HepG2 (cell line): ENCODE measurements around the gene TXNDC16. TPM values are rescaled to one million over a fixed set of nuclear protein-coding genes. Genes with fewer than 3 reads are reported as not detected.

ENCODE experiments used
- ATAC-seq: fragments of 200-7000 bp; cut with Tn5 transposase; 3 replicates; pipeline ENCODE4 v1.9.1; 2020; ENCODE audit warnings: mild to moderate bottlenecking, moderate library complexity
- BruUV-seq: library from RNA; stranded (reverse); fragments of 400-500 nt; replicated peaks from 2 replicates; lab custom pipeline; 2021; lab: Mats Ljungman, UMichigan
- CTCF ChIA-PET: fragments of 300-600 bp; formaldehyde crosslinking; extraction: SDS; loops from one replicate; lab custom pipeline; 2021; ENCODE audit warnings: low total read pairs, inconsistent platforms, low intra/inter-chr PET ratio; lab: Yijun Ruan, JAX
- POLR2A ChIA-PET: fragments of 350-600 bp; sonication (Branson Sonifier 250); formaldehyde crosslinking; loops from one replicate; lab custom pipeline; 2020; ENCODE audit warnings: antibody characterized with exemption, inconsistent platforms; lab: Yijun Ruan, JAX
- DNase-seq: peaks from one replicate; pipeline ENCODE4 v3.0.0-alpha.2; 2015; ENCODE audit warnings: low spot score
- FAIRE-seq: peaks from 3 replicates; lab custom pipeline; 2011; peaks lifted over from hg19 to GRCh38; lab: Jason Lieb, UNC
- H2AFZ ChIP-seq: one replicate; pipeline ENCODE4 v1.6.1; 2011; ENCODE audit warnings: low read length, inconsistent platforms
- H3K27ac ChIP-seq: fragments of 300-600 bp; 3 replicates; pipeline ENCODE4 v1.8.0; 2011; ENCODE audit warnings: mixed run types, mild to moderate bottlenecking, mixed read lengths, low read length, inconsistent platforms; ENCODE audit not compliant: insufficient read depth; ENCODE audit errors: extremely low read length
- H3K27me3 ChIP-seq, 2 experiments: fragments of 200-600 bp in 1 of 2; 2 replicates in 1 of 2; 3 replicates in 1 of 2; pipeline versions ENCODE4 v1.6.0 to v1.8.0; 2011; ENCODE audit warnings: low read length in 2 of 2, mild to moderate bottlenecking in 2 of 2, moderate library complexity in 2 of 2, inconsistent platforms in 1 of 2; ENCODE audit not compliant: insufficient read depth in 2 of 2, control insufficient read depth in 1 of 2
- H3K36me3 ChIP-seq, 2 experiments: fragments of 200-600 bp in 1 of 2; replicated peaks in 1 of 2; 2 replicates in 1 of 2; 3 replicates in 1 of 2; pipeline versions ENCODE4 v1.5.1 to v1.8.0; 2011; ENCODE audit warnings: low read length in 2 of 2, inconsistent platforms in 1 of 2; ENCODE audit not compliant: insufficient read depth in 2 of 2, control insufficient read depth in 1 of 2
- H3K4me1 ChIP-seq: 2 replicates; pipeline ENCODE4 v1.5.1; 2012; ENCODE audit warnings: low read length, inconsistent platforms; ENCODE audit not compliant: insufficient read depth
- H3K4me2 ChIP-seq: 2 replicates; pipeline ENCODE4 v1.6.0; 2011; ENCODE audit warnings: low read depth, low read length, inconsistent platforms
- H3K4me3 ChIP-seq, 3 experiments: fragments of 200-600 bp in 1 of 3; sonication (generic), shearing (Covaris generic) in 1 of 3; replicated peaks in 1 of 3; 2 replicates each; pipeline ENCODE4 v1.5.1; 2011 to 2016; ENCODE audit warnings: low read length in 3 of 3, inconsistent platforms in 2 of 3, low read depth in 2 of 3, mild to moderate bottlenecking in 2 of 3, control low read depth in 1 of 3, mixed read lengths in 1 of 3; ENCODE audit not compliant: insufficient read depth in 1 of 3
- H3K79me2 ChIP-seq: one replicate; pipeline ENCODE4 v1.6.1; 2011; ENCODE audit warnings: low read length, inconsistent platforms; ENCODE audit not compliant: insufficient read depth
- H3K9ac ChIP-seq: 2 replicates; pipeline ENCODE4 v1.6.0; 2011; ENCODE audit warnings: mild to moderate bottlenecking, low read depth, low read length, inconsistent platforms; ENCODE audit not compliant: insufficient read depth
- H3K9me3 ChIP-seq: 2 replicates; pipeline ENCODE4 v1.5.1; 2012; ENCODE audit warnings: mild to moderate bottlenecking, low read length
- H4K20me1 ChIP-seq: 2 replicates; pipeline ENCODE4 v1.6.0; 2011; ENCODE audit warnings: inconsistent platforms, mild to moderate bottlenecking, low read length, moderate library complexity; ENCODE audit not compliant: insufficient read depth
- AFF4 ChIP-seq: sonication (generic); formaldehyde crosslinking; IDR thresholded peaks from 2 replicates; pipeline ENCODE4 v1.4.0; 2020; ENCODE audit warnings: missing genetic modification reagents
- AHR ChIP-seq: IDR thresholded peaks from 2 replicates; pipeline ENCODE4 v1.6.1; 2018; ENCODE audit warnings: missing genetic modification reagents, missing compliant biosample characterization
- GATA4 ChIP-seq: sonication (generic); IDR thresholded peaks from 2 replicates; pipeline ENCODE4 v1.6.1; 2016; ENCODE audit warnings: antibody characterized with exemption, low read depth, borderline replicate concordance
- HDAC6 ChIP-seq: fragments of 200-600 bp; sonication (generic); IDR thresholded peaks from 2 replicates; pipeline ENCODE4 v1.7.0; 2017; ENCODE audit warnings: mild to moderate bottlenecking, antibody characterized with exemption, low read length, low read depth
- HES4 ChIP-seq: sonication (generic); formaldehyde crosslinking; IDR thresholded peaks from 2 replicates; pipeline ENCODE4 v1.9.0; 2021; ENCODE audit warnings: mild to moderate bottlenecking, missing genetic modification reagents, borderline replicate concordance
- HIVEP1 ChIP-seq: sonication (generic); formaldehyde crosslinking; IDR thresholded peaks from 2 replicates; pipeline ENCODE4 v1.4.0; 2020; ENCODE audit warnings: mild to moderate bottlenecking, missing genetic modification reagents
- IKZF4 ChIP-seq: sonication (generic); formaldehyde crosslinking; IDR thresholded peaks from 2 replicates; pipeline ENCODE4 v1.5.1; 2020; ENCODE audit warnings: borderline replicate concordance, mild to moderate bottlenecking, low read depth, missing genetic modification reagents; ENCODE audit errors: not compliant biosample characterization
- KLF16 ChIP-seq, 2 experiments: sonication (generic) in 1 of 2; formaldehyde crosslinking in 1 of 2; IDR thresholded peaks; 2 replicates each; pipeline versions ENCODE4 v1.6.1 to v1.8.0; 2016 to 2023; ENCODE audit warnings: missing genetic modification reagents in 2 of 2, missing compliant biosample characterization in 1 of 2
- KLF9 ChIP-seq: IDR thresholded peaks from 2 replicates; pipeline ENCODE4 v1.6.1; 2016; ENCODE audit warnings: low read depth
- KMT2A ChIP-seq: sonication (generic); formaldehyde crosslinking; IDR thresholded peaks from 2 replicates; pipeline ENCODE4 v1.4.0; 2020; ENCODE audit warnings: missing genetic modification reagents
- MTA1 ChIP-seq: sonication (generic); formaldehyde crosslinking; IDR thresholded peaks from 2 replicates; pipeline ENCODE4 v1.4.0; 2020; ENCODE audit warnings: missing genetic modification reagents, mild to moderate bottlenecking, borderline replicate concordance
- NRL ChIP-seq: sonication (generic); formaldehyde crosslinking; IDR thresholded peaks from 2 replicates; pipeline ENCODE4 v1.5.0; 2020; ENCODE audit warnings: missing genetic modification reagents, mild to moderate bottlenecking, moderate library complexity, borderline replicate concordance
- POLR2A ChIP-seq, 2 experiments: IDR thresholded peaks; 2 replicates each; pipeline ENCODE4 v1.6.1; 2011; ENCODE audit warnings: low read depth in 2 of 2, low read length in 2 of 2, mild to moderate bottlenecking in 1 of 2, moderate library complexity in 1 of 2; ENCODE audit not compliant: insufficient read depth in 1 of 2
- TAF15 ChIP-seq: fragments of 200-400 bp; formaldehyde crosslinking; IDR thresholded peaks from one replicate; pipeline ENCODE4 v1.6.1; 2018; ENCODE audit warnings: mild to moderate bottlenecking, low read depth, low read length; ENCODE audit not compliant: poor library complexity, severe bottlenecking
- ZEB1 ChIP-seq: IDR thresholded peaks from 2 replicates; pipeline ENCODE4 v1.6.1; 2012; ENCODE audit warnings: mild to moderate bottlenecking, low read depth, inconsistent platforms; ENCODE audit not compliant: insufficient replicate concordance
- ZFP90 ChIP-seq: sonication (generic); formaldehyde crosslinking; IDR thresholded peaks from 2 replicates; pipeline ENCODE4 v1.8.0; 2022; ENCODE audit warnings: missing genetic modification reagents, mild to moderate bottlenecking, inconsistent platforms, borderline replicate concordance
- WGBS: methylation state at CpG from one replicate; pipeline ENCODE4 v1.1.6; 2017; ENCODE audit warnings: low lambda C conversion rate; 5-methylcytosine and 5-hydroxymethylcytosine counted together
- in situ Hi-C: cut with HindIII; loops from 2 replicates; pipeline ENCODE4 v1.10.0; 2017; ENCODE audit warnings: low pct_unique_long_range_greater_than_20kb; ENCODE audit not compliant: extremely low pct_ligation_motif_present
- intact Hi-C: fragments of 100-400 bp; cut with micrococcal nuclease; formaldehyde crosslinking; loops from one replicate; pipeline ENCODE4 v1.10.0; 2022; ENCODE audit not compliant: unreplicated experiment
- polyA plus RNA-seq, 8 experiments: library from polyadenylated mRNA; depleted of rRNA in 3 of 8; stranded (reverse) in 7 of 8; unstranded in 1 of 8; fragments of >200 nt; fragmentation: Illumina TruSeq in 4 of 8; extraction: Trizol in 4 of 8; gene quantifications; 2 replicates each; pipeline versions ENCODE4 v1.2.1 to v1.2.3, GENCODE V29; 2011 to 2016; ENCODE audit warnings: low read depth in 4 of 8, missing spikeins in 1 of 8, mixed read lengths in 1 of 8; ENCODE audit not compliant: insufficient read depth in 1 of 8
- total RNA-seq, 5 experiments: library from RNA; depleted of rRNA; stranded (reverse); fragments of >200 nt; fragmentation: Illumina TruSeq; extraction: Trizol; gene quantifications; 2 replicates each; pipeline ENCODE4 v1.2.3, GENCODE V29; 2016; ENCODE audit warnings: low read depth in 1 of 5

Gene TXNDC16
- total and polyA plus RNA-seq, 2 of the 13 experiments (the other 11 are each of a cell fraction or from before 2014, with no cell fraction given), result 4.6 to 6.2 TPM

- TF ChIP-seq AFF4 (CRISPR knock-in tag) (no peak), HES4 (no peak)
Measured at GRCh38 chr14:52550661-52551060, 1.6 kb downstream of the TXNDC16 start (continued).

- FAIRE-seq (no peak), DNase-seq (no peak), ATAC-seq (no peak)
- Histone ChIP-seq H3K4me2 (no peak overlapping the region), H3K9ac (no peak overlapping the region), H3K79me2 (peaks cover 8% of the 10 kb centered on the region), H3K27ac (no peak overlapping the region), H3K4me1 (peaks cover 24% of the 10 kb centered on the region), H3K4me3 (no peak overlapping the region), H3K36me3 (no peaks in the 10 kb centered on the region), H2AFZ (no peak overlapping the region), H3K9me3 (no peaks in the 10 kb centered on the region), H4K20me1 (no peaks in the 10 kb centered on the region), H3K27me3 (no peaks in the 10 kb centered on the region)
- ChIA-PET POLR2A (no interaction called here), CTCF (no interaction called here)
- no TSS peak for BruUV-seq
- WGBS, result 100% methylated on average over 3 of the region's 3 CpGs
- in situ Hi-C loops (no loop called here), intact Hi-C loops (no loop called here)
- TF ChIP-seq TAF15 (no peak), MTA1 (CRISPR knock-in tag) (no peak), KMT2A (CRISPR knock-in tag) (no peak), KLF9 (CRISPR knock-in tag) (no peak), ZFP90 (no peak), HDAC6 (no peak), GATA4 (no peak), IKZF4 (CRISPR knock-in tag) (no peak), AHR (no peak), ZEB1 (no peak), KLF16 (CRISPR knock-in tag; IDR thresholded peaks at IDR 0.05) (no peak), NRL (CRISPR knock-in tag) (no peak), POLR2A (IDR thresholded peaks at IDR 0.05; ENCODE audit: insufficient read depth in 1 of 2, low read depth in 2 of 2, low read length in 2 of 2) (no peak), HIVEP1 (CRISPR knock-in tag) (no peak)
Measured at GRCh38 chr14:52547526-52547925, 4.8 kb downstream of the TXNDC16 start.
